Suprapubic skin (tissue), 4 donors: ENCODE results near the gene ENO1. TPM values are rescaled to one million over a fixed set of nuclear protein-coding genes. Genes with fewer than 3 reads are reported as not detected.

ENCODE experiments used
- DNase-seq, 2 donors: peaks; one replicate each; pipeline ENCODE4 v3.0.0-alpha.2; 2019; ENCODE audit warnings: low spot score in 2 of 2
- H3K27ac ChIP-seq: fragments of 200-600 bp; sonication (generic); one replicate; pipeline ENCODE4 v1.5.1; 2019
- H3K27me3 ChIP-seq: fragments of 200-600 bp; sonication (generic); one replicate; pipeline ENCODE4 v1.5.1; 2019
- H3K36me3 ChIP-seq: fragments of 200-600 bp; sonication (generic); one replicate; pipeline ENCODE4 v1.5.1; 2019
- H3K4me1 ChIP-seq: fragments of 200-600 bp; sonication (generic); one replicate; pipeline ENCODE4 v1.5.1; 2019
- H3K4me3 ChIP-seq: fragments of 200-600 bp; sonication (generic); one replicate; pipeline ENCODE4 v1.5.1; 2019; ENCODE audit warnings: mild to moderate bottlenecking
- H3K9me3 ChIP-seq: fragments of 200-600 bp; sonication (generic); one replicate; pipeline ENCODE4 v1.5.1; 2019
- EP300 ChIP-seq: sonication (generic); formaldehyde crosslinking; IDR thresholded peaks from one replicate; pipeline ENCODE4 v1.6.1; 2017; ENCODE audit warnings: antibody characterized with exemption
- POLR2A ChIP-seq, 2 donors: fragments of 450-650 bp; IDR thresholded peaks; one replicate each; pipeline ENCODE4 v1.6.1; 2017; ENCODE audit warnings: antibody characterized with exemption in 2 of 2, mild to moderate bottlenecking in 2 of 2, moderate library complexity in 2 of 2
- POLR2AphosphoS5 ChIP-seq, 3 donors: sonication (generic); formaldehyde crosslinking; IDR thresholded peaks; one replicate each; pipeline ENCODE4 v1.6.1; 2017; ENCODE audit warnings: antibody characterized with exemption in 3 of 3
- WGBS: methylation state at CpG from one replicate; pipeline ENCODE4 v1.1.5; 2018; 5-methylcytosine and 5-hydroxymethylcytosine counted together
- total RNA-seq, 4 donors: library from RNA; depleted of rRNA; stranded (reverse); fragments of >200 nt; gene quantifications; one replicate each; pipeline ENCODE4 v1.1.0, GENCODE V29; 2016
- TF ChIP-seq, protein P1 (sequence below), 2 donors: fragments of 200-600 bp in 1 of 2; fragments of 450-650 bp in 1 of 2; sonication (generic) in 1 of 2; IDR thresholded peaks; one replicate each; pipeline ENCODE4 v1.5.1; 2016 to 2019; ENCODE audit warnings: antibody characterized with exemption in 2 of 2, mild to moderate bottlenecking in 1 of 2, moderate library complexity in 1 of 2

ENO1 gene
- total RNA-seq, 4 donors from 2014 or later: 406 to 694 (median 578) TPM

DNA sequence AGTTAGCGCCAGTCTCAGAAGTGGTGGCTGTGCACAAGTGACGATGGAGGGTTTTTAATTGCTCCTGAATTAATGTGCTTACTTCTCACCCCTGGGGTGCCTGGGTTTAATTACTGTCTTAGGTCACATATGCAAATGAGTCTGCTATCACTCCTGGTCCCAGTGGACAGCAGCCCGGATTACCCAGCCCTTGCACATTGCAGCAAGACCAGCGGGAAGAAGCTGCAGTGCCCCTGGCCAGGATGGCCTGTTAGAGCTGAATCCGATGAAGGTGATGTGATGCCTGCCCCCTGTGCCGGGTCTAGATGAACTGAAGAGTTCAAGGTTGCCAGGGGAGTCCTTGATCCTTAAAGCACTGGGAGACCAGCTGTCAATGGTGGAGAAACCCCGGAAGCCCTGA, 24.2 kb downstream of the ENO1 start:
- Histone ChIP-seq H3K27me3 (no peaks in the 10 kb centered on the region), H3K4me1 (peaks cover 10% of the 10 kb centered on the region), H3K9me3 (no peaks in the 10 kb centered on the region), H3K27ac (no peak overlapping the region), H3K4me3 (no peak overlapping the region), H3K36me3 (peaks cover 28% of the 10 kb centered on the region)
- 69% methylated on average over 5 of the region's 7 CpGs for WGBS
- TF ChIP-seq POLR2AphosphoS5 (IDR thresholded peaks at IDR 0.05): no peak
- TF ChIP-seq, protein P1, sequence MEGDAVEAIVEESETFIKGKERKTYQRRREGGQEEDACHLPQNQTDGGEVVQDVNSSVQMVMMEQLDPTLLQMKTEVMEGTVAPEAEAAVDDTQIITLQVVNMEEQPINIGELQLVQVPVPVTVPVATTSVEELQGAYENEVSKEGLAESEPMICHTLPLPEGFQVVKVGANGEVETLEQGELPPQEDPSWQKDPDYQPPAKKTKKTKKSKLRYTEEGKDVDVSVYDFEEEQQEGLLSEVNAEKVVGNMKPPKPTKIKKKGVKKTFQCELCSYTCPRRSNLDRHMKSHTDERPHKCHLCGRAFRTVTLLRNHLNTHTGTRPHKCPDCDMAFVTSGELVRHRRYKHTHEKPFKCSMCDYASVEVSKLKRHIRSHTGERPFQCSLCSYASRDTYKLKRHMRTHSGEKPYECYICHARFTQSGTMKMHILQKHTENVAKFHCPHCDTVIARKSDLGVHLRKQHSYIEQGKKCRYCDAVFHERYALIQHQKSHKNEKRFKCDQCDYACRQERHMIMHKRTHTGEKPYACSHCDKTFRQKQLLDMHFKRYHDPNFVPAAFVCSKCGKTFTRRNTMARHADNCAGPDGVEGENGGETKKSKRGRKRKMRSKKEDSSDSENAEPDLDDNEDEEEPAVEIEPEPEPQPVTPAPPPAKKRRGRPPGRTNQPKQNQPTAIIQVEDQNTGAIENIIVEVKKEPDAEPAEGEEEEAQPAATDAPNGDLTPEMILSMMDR (IDR thresholded peaks at IDR 0.05): no peak
- no peak for TF ChIP-seq EP300
- no peak for TF ChIP-seq POLR2A (IDR thresholded peaks at IDR 0.05)
- no peak for DNase-seq

DNA sequence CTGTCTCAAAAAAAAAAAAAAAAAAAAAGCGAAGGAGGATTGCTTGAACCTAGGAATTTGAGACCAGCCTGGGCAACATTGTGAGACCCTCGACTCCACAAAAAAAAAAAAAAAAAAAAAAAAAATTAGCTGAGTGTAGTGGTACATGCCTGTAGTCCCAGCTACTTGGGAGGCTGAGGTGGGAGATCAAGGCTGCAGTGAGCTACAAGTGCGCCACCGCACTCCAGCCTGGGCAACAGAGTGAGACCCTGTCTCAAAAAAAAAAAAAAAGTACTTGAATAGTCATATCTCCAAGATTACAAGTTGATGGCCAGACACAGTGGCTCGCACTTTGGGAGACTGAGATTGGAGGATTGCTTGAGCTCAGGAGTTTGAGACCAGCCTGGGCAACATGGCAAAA, 27.4 kb downstream of the ENO1 start:
- no peak overlapping the region for H3K27ac ChIP-seq
- DNase-seq: no peak
- H3K4me3 ChIP-seq: no peak overlapping the region
- H3K4me1 ChIP-seq: peaks cover 18% of the 10 kb centered on the region
- no peaks in the 10 kb centered on the region for H3K9me3 ChIP-seq
- no peak for TF ChIP-seq POLR2A (IDR thresholded peaks at IDR 0.05)
- no peak for TF ChIP-seq EP300
- TF ChIP-seq, protein P1 (IDR thresholded peaks at IDR 0.05): no peak
- TF ChIP-seq POLR2AphosphoS5 (IDR thresholded peaks at IDR 0.05): no peak
- WGBS: 96% methylated on average over 5 of the region's 5 CpGs
- no peaks in the 10 kb centered on the region for H3K27me3 ChIP-seq
- no peaks in the 10 kb centered on the region for H3K36me3 ChIP-seq

DNA sequence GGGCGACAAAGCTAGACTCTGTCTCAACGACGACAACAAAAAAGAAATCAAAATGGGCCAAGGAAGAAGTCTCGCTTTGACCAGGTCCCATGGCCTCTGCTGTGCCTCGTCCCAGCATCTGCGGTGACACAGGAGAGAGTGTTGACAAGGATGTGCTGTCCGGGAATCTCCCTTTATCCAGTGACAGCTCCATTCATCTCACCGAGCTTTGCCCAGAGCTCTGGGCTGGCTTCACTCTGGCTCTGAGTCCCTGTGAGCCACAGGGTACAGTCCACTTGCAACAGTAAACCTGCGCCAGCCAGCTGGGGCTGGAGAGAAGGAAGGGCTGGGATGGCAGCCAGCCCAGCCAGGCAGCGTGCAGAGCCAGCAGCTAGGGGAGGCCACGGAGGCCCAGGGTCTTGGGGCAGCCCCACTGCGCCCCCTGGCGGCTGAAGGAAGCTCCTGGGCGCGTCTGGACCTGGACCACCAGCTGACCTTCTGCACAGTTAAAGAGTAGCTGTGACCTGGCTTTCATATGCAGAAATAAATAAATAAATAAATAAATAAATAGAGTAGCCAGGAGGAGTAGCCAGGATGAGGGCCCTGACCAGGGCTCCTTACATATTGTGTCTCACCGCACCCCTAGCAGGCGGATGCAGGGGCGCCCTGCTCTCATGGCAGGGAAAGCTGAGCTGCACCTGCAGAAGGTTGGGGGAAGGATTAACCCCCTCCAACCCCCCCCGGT, 29.7 kb downstream of the ENO1 start:
- H3K27ac ChIP-seq: peak overlapping the region; percentile 15
- TF ChIP-seq EP300: no peak
- TF ChIP-seq, protein P1 (IDR thresholded peaks at IDR 0.05): peak; percentile 76 to 93
- H3K4me1 ChIP-seq: peaks cover 18% of the 10 kb centered on the region
- no peak overlapping the region for H3K4me3 ChIP-seq
- no peaks in the 10 kb centered on the region for H3K36me3 ChIP-seq
- WGBS: 43% methylated on average over 16 of the region's 19 CpGs
- DNase-seq: peak; percentile 91 to 92
- no peaks in the 10 kb centered on the region for H3K27me3 ChIP-seq
- H3K9me3 ChIP-seq: no peaks in the 10 kb centered on the region

DNA sequence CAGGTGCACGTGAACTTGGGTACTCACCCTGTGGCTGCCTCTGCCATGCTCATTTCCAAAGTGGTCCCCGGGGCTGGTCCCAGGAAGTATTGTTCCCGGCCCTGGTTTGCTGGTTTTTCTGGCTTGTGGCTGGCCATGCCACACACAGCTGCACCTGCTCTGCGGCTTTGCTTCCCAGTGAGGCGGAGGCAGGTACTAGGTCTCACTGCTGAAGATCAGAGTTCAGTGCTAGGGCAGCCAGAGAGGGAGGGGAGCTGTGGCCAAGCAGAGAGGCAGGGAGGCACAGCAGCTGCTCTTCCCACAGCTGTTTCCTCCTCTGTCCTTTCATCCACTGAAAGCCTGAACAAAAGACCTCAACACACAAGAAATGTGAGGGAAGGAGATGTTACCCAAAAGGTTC, 30.5 kb downstream of the ENO1 start:
- WGBS: 61% methylated on average over 3 of the region's 5 CpGs
- Histone ChIP-seq H3K27ac (peak overlapping the region; percentile 15), H3K4me1 (peaks cover 18% of the 10 kb centered on the region), H3K36me3 (no peaks in the 10 kb centered on the region), H3K27me3 (no peaks in the 10 kb centered on the region), H3K9me3 (no peaks in the 10 kb centered on the region), H3K4me3 (no peak overlapping the region)
- DNase-seq: no peak
- no peak for TF ChIP-seq POLR2AphosphoS5 (IDR thresholded peaks at IDR 0.05)
- TF ChIP-seq EP300: no peak
- TF ChIP-seq POLR2A (IDR thresholded peaks at IDR 0.05): no peak
- TF ChIP-seq, protein P1 (IDR thresholded peaks at IDR 0.05): no peak

DNA sequence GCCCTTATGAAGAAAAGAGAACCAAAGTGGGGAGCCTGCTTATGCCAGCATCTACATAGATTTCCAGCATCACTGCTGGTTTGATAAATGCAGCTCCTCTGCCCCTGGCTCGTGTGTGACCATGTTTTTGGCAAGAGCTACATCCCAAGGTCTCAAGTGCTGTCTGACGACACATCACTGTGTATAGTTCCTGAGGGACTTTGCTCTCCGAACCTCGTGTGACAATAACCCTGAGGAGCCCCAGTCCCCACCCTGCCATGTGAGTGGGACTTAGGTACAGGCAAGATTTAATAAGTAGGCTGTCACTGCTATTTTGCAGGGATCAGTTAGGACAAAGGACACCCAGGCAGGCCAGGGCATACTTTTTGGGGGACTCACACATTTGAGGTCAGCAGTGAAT, 32.2 kb downstream of the ENO1 start:
- peaks cover 18% of the 10 kb centered on the region for H3K4me1 ChIP-seq
- TF ChIP-seq, protein P1 (IDR thresholded peaks at IDR 0.05): no peak
- no peak for TF ChIP-seq POLR2A (IDR thresholded peaks at IDR 0.05)
- TF ChIP-seq EP300: no peak
- no peak for TF ChIP-seq POLR2AphosphoS5 (IDR thresholded peaks at IDR 0.05)
- H3K36me3 ChIP-seq: no peaks in the 10 kb centered on the region
- H3K27ac ChIP-seq: no peak overlapping the region
- no peak overlapping the region for H3K4me3 ChIP-seq
- no peak for DNase-seq
- 77% methylated on average over 4 of the region's 4 CpGs for WGBS
- no peaks in the 10 kb centered on the region for H3K27me3 ChIP-seq
- no peaks in the 10 kb centered on the region for H3K9me3 ChIP-seq
